HG03342 (cell line): ENCODE data around the gene TELO2.

ENCODE experiments used
- ATAC-seq: cut with Tn5 transposase; IDR thresholded peaks from one replicate; pipeline ENCODE4 v1.9.1; 2021; ENCODE audit warnings: mild to moderate bottlenecking, moderate library complexity; ENCODE audit not compliant: unreplicated experiment

Gene TELO2

GRCh38 chr16:1496464-1496863 lies 3.3 kb downstream of the TELO2 start:
- no peak for ATAC-seq

- ATAC-seq, result no peak
Observed at GRCh38 chr16:1497014-1497598, 3.9 kb downstream of the TELO2 start.

GRCh38 chr16:1498899-1499676 lies 5.9 kb downstream of the TELO2 start:
- ATAC-seq, result no peak

- no peak for ATAC-seq
Observed at GRCh38 chr16:1499756-1500464, 6.8 kb downstream of the TELO2 start.

GRCh38 chr16:1500465-1501150 lies 7.4 kb downstream of the TELO2 start:
- no peak for ATAC-seq

GRCh38 chr16:1501630-1502029 lies 8.5 kb downstream of the TELO2 start:
- ATAC-seq, result no peak

- ATAC-seq, result no peak
Observed at GRCh38 chr16:1502092-1503004, 9.2 kb downstream of the TELO2 start.

- ATAC-seq, result no peak
Observed at GRCh38 chr16:1503110-1503955, 10.2 kb downstream of the TELO2 start.

- no peak for ATAC-seq
Observed at GRCh38 chr16:1505073-1505844, 12.1 kb downstream of the TELO2 start.

- no peak for ATAC-seq
Observed at GRCh38 chr16:1505912-1506311, 12.8 kb downstream of the TELO2 start.

- ATAC-seq, result no peak
Observed at GRCh38 chr16:1506494-1507213, 13.5 kb downstream of the TELO2 start.

GRCh38 chr16:1508494-1509187 lies 15.5 kb downstream of the TELO2 start:
- no peak for ATAC-seq

- ATAC-seq, result no peak
Observed at GRCh38 chr16:1509307-1510221, 16.4 kb downstream of the TELO2 start.

- ATAC-seq, result no peak
Observed at GRCh38 chr16:1510272-1510671, 17.1 kb downstream of the TELO2 start.

GRCh38 chr16:1510941-1511351 lies 17.8 kb downstream of the TELO2 start:
- ATAC-seq, result no peak
